Smooth muscle cell (in vitro differentiated cells): ENCODE measurements around the gene TNIK. TPM values are rescaled to one million over a fixed set of nuclear protein-coding genes. Genes with fewer than 3 reads are reported as not detected.

Experiments used
- DNase-seq: peaks from one replicate; lab custom pipeline; 2025; ENCODE audit not compliant: unreplicated experiment; lab: John Stamatoyannopoulos, UW
- H2AFZ ChIP-seq: fragments of 200-600 bp; sonication (generic); 2 replicates; pipeline ENCODE4 v1.6.0; 2016; ENCODE audit warnings: antibody characterized with exemption, low read depth, mild to moderate bottlenecking
- H3F3A ChIP-seq: fragments of 200-600 bp; sonication (generic); 2 replicates; pipeline ENCODE4 v1.6.0; 2017; ENCODE audit warnings: antibody characterized with exemption, low read depth
- H3K27ac ChIP-seq: fragments of 200-600 bp; sonication (generic); 2 replicates; pipeline ENCODE4 v1.5.1; 2016; ENCODE audit warnings: low read depth, mild to moderate bottlenecking
- H3K27me3 ChIP-seq: fragments of 200-600 bp; sonication (generic); 2 replicates; pipeline ENCODE4 v1.6.1; 2016; ENCODE audit warnings: low read depth, mild to moderate bottlenecking
- H3K36me3 ChIP-seq: fragments of 200-600 bp; sonication (generic); 2 replicates; pipeline ENCODE4 v1.5.1; 2016; ENCODE audit warnings: low read depth
- H3K4me1 ChIP-seq: fragments of 200-600 bp; sonication (generic); 2 replicates; pipeline ENCODE4 v1.5.1; 2016; ENCODE audit warnings: low read depth
- H3K4me2 ChIP-seq: fragments of 200-600 bp; sonication (generic); 2 replicates; pipeline ENCODE4 v1.6.0; 2016; ENCODE audit warnings: mild to moderate bottlenecking
- H3K4me3 ChIP-seq: fragments of 200-600 bp; sonication (generic); 2 replicates; pipeline ENCODE4 v1.5.1; 2016; ENCODE audit warnings: mild to moderate bottlenecking
- H3K79me2 ChIP-seq: fragments of 200-600 bp; sonication (generic); 2 replicates; pipeline ENCODE4 v1.6.0; 2016; ENCODE audit warnings: low read depth, mild to moderate bottlenecking
- H3K9ac ChIP-seq: fragments of 200-600 bp; sonication (generic); 2 replicates; pipeline ENCODE4 v1.6.0; 2016; ENCODE audit warnings: low read depth
- H3K9me3 ChIP-seq: fragments of 200-600 bp; sonication (generic); replicated peaks from 2 replicates; pipeline ENCODE4 v1.5.1; 2016; ENCODE audit warnings: low read depth
- H4K20me1 ChIP-seq: fragments of 200-600 bp; sonication (generic); 2 replicates; pipeline ENCODE4 v1.6.0; 2016; ENCODE audit warnings: low read depth
- CTCF ChIP-seq: fragments of 200-600 bp; sonication (generic); IDR thresholded peaks from 2 replicates; pipeline ENCODE4 v1.5.1; 2017; ENCODE audit warnings: borderline replicate concordance, mild to moderate bottlenecking, antibody characterized with exemption; ENCODE audit not compliant: insufficient read depth, poor library complexity, severe bottlenecking
- WGBS: methylation state at CpG from one replicate; pipeline ENCODE4 v1.1.7; 2016; ENCODE audit warnings: low lambda C conversion rate; 5-methylcytosine and 5-hydroxymethylcytosine counted together
- polyA plus RNA-seq: library from polyadenylated mRNA; unstranded; fragments of >200 nt; fragmentation: Nextera tagmentation; extraction: Ambion mirVana; gene quantifications from 2 replicates; pipeline ENCODE4 v1.2.1, GENCODE V29; 2016
- total RNA-seq: library from RNA; depleted of rRNA; stranded (reverse); fragments of >200 nt; gene quantifications from 2 replicates; pipeline ENCODE4 v1.2.3, GENCODE V29; 2014

TNIK gene
- total and polyA plus RNA-seq, 2 experiments from 2014 or later = 10.4 to 12.5 TPM

- Histone ChIP-seq H3K4me2 (no peak overlapping the region), H3F3A (no peaks in the 10 kb centered on the region), H3K27ac (no peak overlapping the region), H2AFZ (no peak overlapping the region), H3K27me3 (no peaks in the 10 kb centered on the region), H3K4me1 (peaks cover 3% of the 10 kb centered on the region), H3K9ac (no peak overlapping the region), H4K20me1 (no peaks in the 10 kb centered on the region), H3K79me2 (no peaks in the 10 kb centered on the region), H3K36me3 (no peaks in the 10 kb centered on the region), H3K9me3 (no peaks in the 10 kb centered on the region), H3K4me3 (no peak overlapping the region)
- DNase-seq = no peak
- TF ChIP-seq CTCF = no peak
These were observed 273.8 kb downstream of the TNIK start for GRCh38 chr3:171186383-171186782.

DNA sequence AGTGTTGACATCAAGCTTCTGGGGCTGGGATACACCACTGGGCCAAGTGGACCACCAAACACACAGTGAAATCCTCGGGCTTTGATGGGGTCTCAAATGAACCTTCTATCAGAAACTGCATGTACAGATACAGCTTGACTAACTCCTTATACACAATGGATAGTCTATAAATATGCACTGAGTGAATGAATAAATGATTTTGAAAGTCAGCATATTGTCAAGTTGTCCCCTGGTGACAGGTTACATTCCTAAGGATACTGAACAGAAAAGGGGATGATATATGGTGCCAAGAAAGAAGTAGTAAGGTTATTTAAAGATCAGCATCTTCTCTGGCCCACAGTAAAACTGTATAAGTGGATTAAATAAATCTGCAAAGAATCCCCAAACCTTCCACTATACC is 274.2 kb downstream of the TNIK start:
- TF ChIP-seq CTCF = no peak
- Histone ChIP-seq H3F3A (no peaks in the 10 kb centered on the region), H3K27ac (peak overlapping the region; percentile 62), H3K9ac (no peak overlapping the region), H2AFZ (no peak overlapping the region), H3K4me1 (peaks cover 3% of the 10 kb centered on the region), H3K27me3 (no peaks in the 10 kb centered on the region), H3K4me2 (peak overlapping the region; percentile 37), H3K36me3 (no peaks in the 10 kb centered on the region), H3K9me3 (no peaks in the 10 kb centered on the region), H3K79me2 (no peaks in the 10 kb centered on the region), H4K20me1 (no peaks in the 10 kb centered on the region), H3K4me3 (no peak overlapping the region)
- WGBS = 96% methylated on average over 1 of the region's 1 CpG
- no peak for DNase-seq

DNA sequence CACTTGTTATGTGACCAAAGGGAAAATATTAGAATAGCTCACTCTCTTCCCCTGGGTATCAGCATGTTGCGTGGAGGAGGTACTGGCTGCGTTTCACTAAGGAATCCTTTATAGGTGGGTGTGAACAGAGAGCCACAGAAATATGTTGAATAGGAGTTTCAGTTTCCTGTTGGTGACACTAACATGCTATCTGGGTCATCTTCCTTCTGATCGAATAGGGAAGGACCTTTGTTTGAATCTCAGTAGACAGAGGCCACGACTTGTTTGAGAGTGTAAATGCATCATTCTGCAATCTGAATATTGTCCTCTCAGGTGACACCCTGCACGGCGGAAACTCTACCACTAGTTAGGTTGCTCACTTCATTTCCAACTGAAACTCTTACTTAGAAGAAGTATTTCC is 275.8 kb downstream of the TNIK start:
- H3F3A ChIP-seq = no peaks in the 10 kb centered on the region
- no peak for DNase-seq
- no peak overlapping the region for H2AFZ ChIP-seq
- no peaks in the 10 kb centered on the region for H3K79me2 ChIP-seq
- 87% methylated on average over 6 of the region's 6 CpGs for WGBS
- no peaks in the 10 kb centered on the region for H4K20me1 ChIP-seq
- no peak overlapping the region for H3K9ac ChIP-seq
- H3K9me3 ChIP-seq = no peaks in the 10 kb centered on the region
- no peak overlapping the region for H3K27ac ChIP-seq
- H3K27me3 ChIP-seq = no peaks in the 10 kb centered on the region
- H3K36me3 ChIP-seq = no peaks in the 10 kb centered on the region
- H3K4me3 ChIP-seq = no peak overlapping the region
- peaks cover 3% of the 10 kb centered on the region for H3K4me1 ChIP-seq
- no peak for TF ChIP-seq CTCF
- no peak overlapping the region for H3K4me2 ChIP-seq

DNA sequence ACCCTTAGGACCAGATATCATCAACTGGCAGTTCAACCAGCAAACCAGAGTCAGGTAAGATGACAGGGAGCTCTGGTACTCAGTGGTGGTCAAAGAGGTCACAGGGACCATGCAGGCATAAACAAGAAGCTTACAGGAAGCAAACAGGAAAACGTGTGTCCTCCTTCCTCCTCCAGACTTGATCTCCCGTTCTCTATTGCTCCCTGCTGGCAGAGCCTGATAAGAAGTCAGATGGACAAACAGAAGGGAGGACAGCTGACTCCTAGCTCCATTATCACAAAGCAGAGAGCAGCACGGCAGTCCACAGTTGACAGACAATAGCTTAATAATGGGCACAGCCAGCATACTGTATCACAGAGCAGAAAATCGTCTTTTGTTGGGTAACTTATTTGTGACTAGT is 277.2 kb downstream of the TNIK start:
- H3K4me3 ChIP-seq = no peak overlapping the region
- no peak overlapping the region for H2AFZ ChIP-seq
- H3K27ac ChIP-seq = no peak overlapping the region
- H3K4me2 ChIP-seq = no peak overlapping the region
- no peaks in the 10 kb centered on the region for H3K9me3 ChIP-seq
- DNase-seq = no peak
- WGBS = 64% methylated on average over 4 of the region's 4 CpGs
- no peak overlapping the region for H3K9ac ChIP-seq
- H3K79me2 ChIP-seq = no peaks in the 10 kb centered on the region
- no peaks in the 10 kb centered on the region for H3K27me3 ChIP-seq
- H3K36me3 ChIP-seq = no peaks in the 10 kb centered on the region
- peaks cover 3% of the 10 kb centered on the region for H3K4me1 ChIP-seq
- no peaks in the 10 kb centered on the region for H4K20me1 ChIP-seq
- H3F3A ChIP-seq = no peaks in the 10 kb centered on the region
- TF ChIP-seq CTCF = peak; percentile 11
